ENCODE data around the gene ZNF768. TPM values are rescaled to one million over a fixed set of nuclear protein-coding genes. Genes with fewer than 3 reads are reported as not detected.

ZNF768 gene
- total RNA-seq, 1 experiment from 2014 or later, result 48.8 TPM

- ATAC-seq (no peak), DNase-seq (ENCODE audit: low read depth, low spot score) (no peak)
- BruUV-seq (replicated peaks), result no TSS peak
- Histone ChIP-seq H3K27me3 (ENCODE audit: insufficient read depth, low read length) (0 out of 2 replicates have a peak, but pooled peaks cover 5% of the 10 kb centered on the region), H3K36me3 (ENCODE audit: control insufficient read depth in 1 of 2, insufficient read depth in 2 of 2, low read length in 2 of 2) (no peaks in the 10 kb centered on the region), H3K27ac (ENCODE audit: low read depth, low read length) (no peak overlapping the region), H3K9me2 (ENCODE audit: insufficient read depth) (no peaks in the 10 kb centered on the region), H3K79me2 (ENCODE audit: insufficient read depth, low read length) (no peaks in the 10 kb centered on the region), H3K4me3 (replicated peaks in 1 of 2; ENCODE audit: low read depth in 1 of 2, low read length in 2 of 2) (no peak overlapping the region), H3K4me2 (ENCODE audit: low read length) (no peak overlapping the region), H3K4me1 (ENCODE audit: control insufficient read depth in 1 of 2, insufficient read depth in 2 of 2, low read length in 2 of 2) (no peaks in the 10 kb centered on the region), H2AFZ (ENCODE audit: low read depth, low read length, poor library complexity, severe bottlenecking) (no peak overlapping the region), H4K20me1 (ENCODE audit: insufficient read depth) (no peaks in the 10 kb centered on the region), H3K9ac (ENCODE audit: low read length) (no peak overlapping the region), H3K9me3 (ENCODE audit: control insufficient read depth in 1 of 2, insufficient read depth in 1 of 2, low read depth in 1 of 2, low read length in 2 of 2) (no peaks in the 10 kb centered on the region)
- ChIA-PET CTCF (no interaction called here), POLR2A (no interaction called here), RAD21 (ENCODE audit: low non-redundant PET in 1 of 2, low total read pairs in 2 of 2, uncharacterized antibody in 2 of 2, unreplicated experiment in 2 of 2) (no interaction called here)
- intact Hi-C loops (cut with micrococcal nuclease), result no loop called here
- TF ChIP-seq MAX (IDR thresholded peaks at IDR 0.05) (no peak), ELF1 (IDR thresholded peaks at IDR 0.05; ENCODE audit: borderline replicate concordance, low read depth) (no peak), SIN3A (IDR thresholded peaks at IDR 0.05; ENCODE audit: low read depth) (no peak), ZFX (IDR thresholded peaks at IDR 0.05) (no peak), JUND (IDR thresholded peaks at IDR 0.05) (no peak), POLR2AphosphoS5 (IDR thresholded peaks at IDR 0.05; ENCODE audit: low read depth, low read length) (no peak), EZH2 (IDR thresholded peaks at IDR 0.05) (no peak), CEBPB (IDR thresholded peaks at IDR 0.05; ENCODE audit: low read depth) (no peak), ZNF274 (IDR thresholded peaks at IDR 0.05; ENCODE audit: low read depth, low read length) (no peak), SP1 (IDR thresholded peaks at IDR 0.05; ENCODE audit: low read depth) (no peak), CBX3 (IDR thresholded peaks at IDR 0.05; ENCODE audit: low read depth) (no peak), SRF (IDR thresholded peaks at IDR 0.05; ENCODE audit: low read depth) (no peak), FOSL1 (IDR thresholded peaks at IDR 0.05; ENCODE audit: low read depth) (no peak), ZBTB33 (IDR thresholded peaks at IDR 0.05; ENCODE audit: extremely low read depth, insufficient replicate concordance, low read length) (no peak), EGR1 (IDR thresholded peaks at IDR 0.05; ENCODE audit: low read depth) (no peak)
- TF ChIP-seq, protein P1, sequence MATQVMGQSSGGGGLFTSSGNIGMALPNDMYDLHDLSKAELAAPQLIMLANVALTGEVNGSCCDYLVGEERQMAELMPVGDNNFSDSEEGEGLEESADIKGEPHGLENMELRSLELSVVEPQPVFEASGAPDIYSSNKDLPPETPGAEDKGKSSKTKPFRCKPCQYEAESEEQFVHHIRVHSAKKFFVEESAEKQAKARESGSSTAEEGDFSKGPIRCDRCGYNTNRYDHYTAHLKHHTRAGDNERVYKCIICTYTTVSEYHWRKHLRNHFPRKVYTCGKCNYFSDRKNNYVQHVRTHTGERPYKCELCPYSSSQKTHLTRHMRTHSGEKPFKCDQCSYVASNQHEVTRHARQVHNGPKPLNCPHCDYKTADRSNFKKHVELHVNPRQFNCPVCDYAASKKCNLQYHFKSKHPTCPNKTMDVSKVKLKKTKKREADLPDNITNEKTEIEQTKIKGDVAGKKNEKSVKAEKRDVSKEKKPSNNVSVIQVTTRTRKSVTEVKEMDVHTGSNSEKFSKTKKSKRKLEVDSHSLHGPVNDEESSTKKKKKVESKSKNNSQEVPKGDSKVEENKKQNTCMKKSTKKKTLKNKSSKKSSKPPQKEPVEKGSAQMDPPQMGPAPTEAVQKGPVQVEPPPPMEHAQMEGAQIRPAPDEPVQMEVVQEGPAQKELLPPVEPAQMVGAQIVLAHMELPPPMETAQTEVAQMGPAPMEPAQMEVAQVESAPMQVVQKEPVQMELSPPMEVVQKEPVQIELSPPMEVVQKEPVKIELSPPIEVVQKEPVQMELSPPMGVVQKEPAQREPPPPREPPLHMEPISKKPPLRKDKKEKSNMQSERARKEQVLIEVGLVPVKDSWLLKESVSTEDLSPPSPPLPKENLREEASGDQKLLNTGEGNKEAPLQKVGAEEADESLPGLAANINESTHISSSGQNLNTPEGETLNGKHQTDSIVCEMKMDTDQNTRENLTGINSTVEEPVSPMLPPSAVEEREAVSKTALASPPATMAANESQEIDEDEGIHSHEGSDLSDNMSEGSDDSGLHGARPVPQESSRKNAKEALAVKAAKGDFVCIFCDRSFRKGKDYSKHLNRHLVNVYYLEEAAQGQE (IDR thresholded peaks at IDR 0.05; ENCODE audit: low read depth), result no peak
- TF ChIP-seq, protein P2, sequence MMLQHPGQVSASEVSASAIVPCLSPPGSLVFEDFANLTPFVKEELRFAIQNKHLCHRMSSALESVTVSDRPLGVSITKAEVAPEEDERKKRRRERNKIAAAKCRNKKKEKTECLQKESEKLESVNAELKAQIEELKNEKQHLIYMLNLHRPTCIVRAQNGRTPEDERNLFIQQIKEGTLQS (IDR thresholded peaks at IDR 0.05), result no peak
- TF ChIP-seq, protein P3, sequence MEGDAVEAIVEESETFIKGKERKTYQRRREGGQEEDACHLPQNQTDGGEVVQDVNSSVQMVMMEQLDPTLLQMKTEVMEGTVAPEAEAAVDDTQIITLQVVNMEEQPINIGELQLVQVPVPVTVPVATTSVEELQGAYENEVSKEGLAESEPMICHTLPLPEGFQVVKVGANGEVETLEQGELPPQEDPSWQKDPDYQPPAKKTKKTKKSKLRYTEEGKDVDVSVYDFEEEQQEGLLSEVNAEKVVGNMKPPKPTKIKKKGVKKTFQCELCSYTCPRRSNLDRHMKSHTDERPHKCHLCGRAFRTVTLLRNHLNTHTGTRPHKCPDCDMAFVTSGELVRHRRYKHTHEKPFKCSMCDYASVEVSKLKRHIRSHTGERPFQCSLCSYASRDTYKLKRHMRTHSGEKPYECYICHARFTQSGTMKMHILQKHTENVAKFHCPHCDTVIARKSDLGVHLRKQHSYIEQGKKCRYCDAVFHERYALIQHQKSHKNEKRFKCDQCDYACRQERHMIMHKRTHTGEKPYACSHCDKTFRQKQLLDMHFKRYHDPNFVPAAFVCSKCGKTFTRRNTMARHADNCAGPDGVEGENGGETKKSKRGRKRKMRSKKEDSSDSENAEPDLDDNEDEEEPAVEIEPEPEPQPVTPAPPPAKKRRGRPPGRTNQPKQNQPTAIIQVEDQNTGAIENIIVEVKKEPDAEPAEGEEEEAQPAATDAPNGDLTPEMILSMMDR (IDR thresholded peaks at IDR 0.05 in 2 of 3, conservative IDR thresholded peaks at IDR 0.05 in 1 of 3; ENCODE audit: borderline replicate concordance in 1 of 3, insufficient read depth in 1 of 3, low read depth in 2 of 3, low read length in 2 of 3), result no peak
Measured at GRCh38 chr16:30474684-30475083, 51.7 kb downstream of the ZNF768 start.
